Endothelial cell of umbilical vein (primary cell): ENCODE measurements around the gene COBLL1. TPM values are rescaled to one million over a fixed set of nuclear protein-coding genes. Genes with fewer than 3 reads are reported as not detected.

ENCODE experiments used
- BruUV-seq: library from RNA; stranded (reverse); fragments of 400-500 nt; replicated peaks from 2 replicates; lab custom pipeline; 2021; lab: Mats Ljungman, UMichigan
- CTCF ChIA-PET: fragments of 300-600, 350-600 bp; sonication (Branson Sonifier 250); formaldehyde crosslinking; loops from one replicate; lab custom pipeline; 2021; ENCODE audit warnings: antibody characterized with exemption, inconsistent platforms; lab: Charles Lee
- POLR2A ChIA-PET: fragments of 300-600, 350-600 bp; sonication (Branson Sonifier 250); formaldehyde crosslinking; loops from one replicate; lab custom pipeline; 2021; ENCODE audit warnings: antibody characterized with exemption, inconsistent platforms; lab: Charles Lee
- DNase-seq: peaks from one replicate; pipeline ENCODE4 v3.0.0-alpha.2; 2011; ENCODE audit warnings: low read depth, low spot score
- FAIRE-seq: peaks from 2 replicates; lab custom pipeline; 2011; peaks lifted over from hg19 to GRCh38; lab: Jason Lieb, UNC
- H2AFZ ChIP-seq: 2 replicates; pipeline ENCODE4 v1.6.0; 2012; ENCODE audit warnings: low read depth, low read length, control low read depth, inconsistent platforms
- H3K27ac ChIP-seq: 2 replicates; pipeline ENCODE4 v1.5.1; 2011; ENCODE audit warnings: low read depth, mild to moderate bottlenecking, control low read depth, low read length, moderate library complexity; ENCODE audit not compliant: insufficient read depth
- H3K27me3 ChIP-seq, 2 experiments: 2 replicates each; pipeline versions ENCODE4 v1.6.0 to v1.6.1; 2011; ENCODE audit warnings: low read length in 2 of 2, mixed read lengths in 1 of 2; ENCODE audit not compliant: control insufficient read depth in 2 of 2, insufficient read depth in 2 of 2
- H3K36me3 ChIP-seq, 2 experiments: 2 replicates in 1 of 2; 3 replicates in 1 of 2; pipeline ENCODE4 v1.5.1; 2011; ENCODE audit warnings: low read length in 2 of 2, mild to moderate bottlenecking in 1 of 2, moderate library complexity in 1 of 2; ENCODE audit not compliant: control insufficient read depth in 2 of 2, insufficient read depth in 2 of 2; ENCODE audit errors: extremely low read depth in 1 of 2
- H3K4me1 ChIP-seq: 3 replicates; pipeline ENCODE4 v1.5.1; 2011; ENCODE audit warnings: mild to moderate bottlenecking, low read length; ENCODE audit not compliant: control insufficient read depth, insufficient read depth; ENCODE audit errors: extremely low read depth
- H3K4me2 ChIP-seq: 2 replicates; pipeline ENCODE4 v1.6.1; 2011; ENCODE audit warnings: low read length, control low read depth, mixed read lengths; ENCODE audit not compliant: insufficient read depth
- H3K4me3 ChIP-seq, 3 experiments: fragments of 200-600 bp in 1 of 3; sonication (generic), shearing (Covaris generic) in 1 of 3; replicated peaks in 1 of 3; 2 replicates each; pipeline ENCODE4 v1.5.1; 2011 to 2016; ENCODE audit warnings: control low read depth in 3 of 3, low read length in 3 of 3, mild to moderate bottlenecking in 2 of 3, inconsistent platforms in 1 of 3, low read depth in 1 of 3, moderate library complexity in 1 of 3; ENCODE audit not compliant: insufficient read depth in 1 of 3
- H3K79me2 ChIP-seq: 2 replicates; pipeline ENCODE4 v1.6.0; 2012; ENCODE audit warnings: low read length, inconsistent platforms; ENCODE audit not compliant: control insufficient read depth, insufficient read depth
- H3K9ac ChIP-seq: replicated peaks from 2 replicates; pipeline ENCODE3; 2011; ENCODE audit warnings: low read length, control low read depth; ENCODE audit not compliant: insufficient read depth; ENCODE audit errors: extremely low read depth
- H3K9me1 ChIP-seq: replicated peaks from 3 replicates; pipeline ENCODE4 v1.6.0; 2011; ENCODE audit warnings: mild to moderate bottlenecking, low read length; ENCODE audit not compliant: control insufficient read depth, insufficient read depth; ENCODE audit errors: extremely low read depth
- H3K9me3 ChIP-seq: replicated peaks from 2 replicates; pipeline ENCODE4 v1.5.1; 2012; ENCODE audit warnings: low read length, inconsistent platforms; ENCODE audit not compliant: control insufficient read depth, insufficient read depth
- H4K20me1 ChIP-seq: replicated peaks from 2 replicates; pipeline ENCODE3; 2011; ENCODE audit warnings: mild to moderate bottlenecking, low read length; ENCODE audit not compliant: control insufficient read depth, insufficient read depth; ENCODE audit errors: extremely low read depth
- EZH2 ChIP-seq: IDR thresholded peaks from 2 replicates; pipeline ENCODE4 v1.6.1; 2012; ENCODE audit warnings: borderline replicate concordance, low read depth, mild to moderate bottlenecking, moderate library complexity, low read length, inconsistent platforms; ENCODE audit not compliant: severe bottlenecking
- FOS ChIP-seq: IDR thresholded peaks from 2 replicates; pipeline ENCODE4 v1.6.1; 2011; ENCODE audit warnings: mild to moderate bottlenecking, low read length, moderate library complexity, borderline replicate concordance; ENCODE audit not compliant: insufficient read depth
- GATA2 ChIP-seq: IDR thresholded peaks from 2 replicates; pipeline ENCODE4 v1.7.0; 2011; ENCODE audit warnings: low read depth, mild to moderate bottlenecking, moderate library complexity, mixed read lengths, low read length; ENCODE audit not compliant: insufficient read length, insufficient read depth
- JUN ChIP-seq: IDR thresholded peaks from 2 replicates; pipeline ENCODE4 v1.6.1; 2011; ENCODE audit warnings: borderline replicate concordance, low read depth; ENCODE audit not compliant: insufficient read length, insufficient read depth
- POLR2A ChIP-seq: IDR thresholded peaks from 2 replicates; pipeline ENCODE4 v1.6.1; 2012; ENCODE audit warnings: low read depth, mild to moderate bottlenecking, control low read depth, low read length
- POLR2AphosphoS5 ChIP-seq: IDR thresholded peaks from 2 replicates; pipeline ENCODE4 v1.6.1; 2012; ENCODE audit warnings: low read depth, mild to moderate bottlenecking, control low read depth, low read length, moderate library complexity; ENCODE audit not compliant: insufficient read depth
- dilution Hi-C: fragments of 300-500 bp; cut with MboI; formaldehyde crosslinking; loops from one replicate; pipeline ENCODE4 v1.15.0; 2019; ENCODE audit warnings: low sequenced_read_pairs; ENCODE audit not compliant: extremely low pct_ligation_motif_present
- intact Hi-C: fragments of 100-400 bp; cut with micrococcal nuclease; formaldehyde crosslinking; loops from one replicate; pipeline ENCODE4 v1.10.0; 2022
- polyA plus RNA-seq, 4 experiments: library from polyadenylated mRNA; depleted of rRNA in 3 of 4; stranded (reverse) in 3 of 4; unstranded in 1 of 4; fragments of >200 nt; gene quantifications; 2 replicates each; pipeline versions ENCODE4 v1.2.1 to v1.2.3, GENCODE V29; 2011 to 2012; ENCODE audit warnings: missing spikeins in 1 of 4
- total RNA-seq: library from RNA; stranded (reverse); gene quantifications from 2 replicates; pipeline ENCODE4 v1.2.3, GENCODE V29; 2021
- TF ChIP-seq, protein P1 (sequence below): IDR thresholded peaks from 2 replicates; pipeline ENCODE4 v1.6.1; 2011; ENCODE audit not compliant: insufficient read depth, insufficient read length
- TF ChIP-seq, protein P2 (sequence below), 2 donors: IDR thresholded peaks; 1 replicate in 1 of 2; 2 replicates in 1 of 2; pipeline ENCODE4 v1.5.1; 2011; ENCODE audit warnings: low read length in 2 of 2, mild to moderate bottlenecking in 2 of 2, moderate library complexity in 2 of 2, control low read depth in 1 of 2, inconsistent platforms in 1 of 2, low read depth in 1 of 2; ENCODE audit not compliant: insufficient read depth in 1 of 2; ENCODE audit errors: extremely low read depth in 1 of 2

Gene COBLL1
- total and polyA plus RNA-seq, 2 donors (not counting 3 experiments of a cell fraction or from before 2014, with no cell fraction given) = 9.1 to 38.4 TPM

DNA sequence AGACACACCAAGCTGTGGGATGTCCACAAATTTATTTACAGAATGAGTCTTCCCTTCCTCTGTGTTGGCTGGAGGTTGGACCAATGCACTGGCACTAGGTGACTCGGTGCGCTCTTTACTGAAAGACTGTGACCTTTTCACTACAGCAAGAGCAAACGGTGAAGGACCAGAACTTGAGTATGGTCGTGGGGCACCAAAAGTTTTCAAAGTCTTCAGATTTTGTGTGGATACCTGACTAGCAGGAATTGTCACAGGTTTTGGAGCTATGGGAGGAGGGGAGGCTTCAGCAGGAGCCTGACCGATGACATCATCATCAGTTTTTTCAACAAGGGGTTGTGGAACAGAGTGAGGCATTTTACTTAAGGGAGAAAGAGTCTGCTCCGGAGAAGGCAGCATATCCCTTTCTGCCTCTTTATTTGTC lies 147.3 kb downstream of the COBLL1 start:
- no TSS peak for BruUV-seq
- no peak for DNase-seq
- intact Hi-C loops (no loop called here), dilution Hi-C loops (no loop called here)
- no peak overlapping the region for H3K9ac ChIP-seq
- H3K4me2 ChIP-seq = no peak overlapping the region
- H2AFZ ChIP-seq = no peak overlapping the region
- POLR2A ChIA-PET = no interaction called here
- H3K4me3 ChIP-seq = no peak overlapping the region
- TF ChIP-seq POLR2A (no peak), FOS (no peak), JUN (no peak), EZH2 (no peak), POLR2AphosphoS5 (no peak), GATA2 (no peak)
- TF ChIP-seq, protein P1, sequence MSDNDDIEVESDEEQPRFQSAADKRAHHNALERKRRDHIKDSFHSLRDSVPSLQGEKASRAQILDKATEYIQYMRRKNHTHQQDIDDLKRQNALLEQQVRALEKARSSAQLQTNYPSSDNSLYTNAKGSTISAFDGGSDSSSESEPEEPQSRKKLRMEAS = no peak
- TF ChIP-seq, protein P2, sequence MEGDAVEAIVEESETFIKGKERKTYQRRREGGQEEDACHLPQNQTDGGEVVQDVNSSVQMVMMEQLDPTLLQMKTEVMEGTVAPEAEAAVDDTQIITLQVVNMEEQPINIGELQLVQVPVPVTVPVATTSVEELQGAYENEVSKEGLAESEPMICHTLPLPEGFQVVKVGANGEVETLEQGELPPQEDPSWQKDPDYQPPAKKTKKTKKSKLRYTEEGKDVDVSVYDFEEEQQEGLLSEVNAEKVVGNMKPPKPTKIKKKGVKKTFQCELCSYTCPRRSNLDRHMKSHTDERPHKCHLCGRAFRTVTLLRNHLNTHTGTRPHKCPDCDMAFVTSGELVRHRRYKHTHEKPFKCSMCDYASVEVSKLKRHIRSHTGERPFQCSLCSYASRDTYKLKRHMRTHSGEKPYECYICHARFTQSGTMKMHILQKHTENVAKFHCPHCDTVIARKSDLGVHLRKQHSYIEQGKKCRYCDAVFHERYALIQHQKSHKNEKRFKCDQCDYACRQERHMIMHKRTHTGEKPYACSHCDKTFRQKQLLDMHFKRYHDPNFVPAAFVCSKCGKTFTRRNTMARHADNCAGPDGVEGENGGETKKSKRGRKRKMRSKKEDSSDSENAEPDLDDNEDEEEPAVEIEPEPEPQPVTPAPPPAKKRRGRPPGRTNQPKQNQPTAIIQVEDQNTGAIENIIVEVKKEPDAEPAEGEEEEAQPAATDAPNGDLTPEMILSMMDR (IDR thresholded peaks at IDR 0.05; ENCODE audit: extremely low read depth in 1 of 2, insufficient read depth in 1 of 2, low read depth in 1 of 2, low read length in 2 of 2) = no peak
- H3K27me3 ChIP-seq = no peaks in the 10 kb centered on the region
- H3K9me1 ChIP-seq = no peaks in the 10 kb centered on the region
- H3K79me2 ChIP-seq = no peaks in the 10 kb centered on the region
- peaks cover 6% of the 10 kb centered on the region in 2 experiments for H3K36me3 ChIP-seq
- CTCF ChIA-PET = no interaction called here
- no peak overlapping the region for H3K27ac ChIP-seq
- no peak for FAIRE-seq
- no peaks in the 10 kb centered on the region for H4K20me1 ChIP-seq
- peaks cover 4% of the 10 kb centered on the region for H3K4me1 ChIP-seq
- H3K9me3 ChIP-seq = no peaks in the 10 kb centered on the region
